Measurements from ENCODE around the gene COPZ1.

The COPZ1 gene

DNA sequence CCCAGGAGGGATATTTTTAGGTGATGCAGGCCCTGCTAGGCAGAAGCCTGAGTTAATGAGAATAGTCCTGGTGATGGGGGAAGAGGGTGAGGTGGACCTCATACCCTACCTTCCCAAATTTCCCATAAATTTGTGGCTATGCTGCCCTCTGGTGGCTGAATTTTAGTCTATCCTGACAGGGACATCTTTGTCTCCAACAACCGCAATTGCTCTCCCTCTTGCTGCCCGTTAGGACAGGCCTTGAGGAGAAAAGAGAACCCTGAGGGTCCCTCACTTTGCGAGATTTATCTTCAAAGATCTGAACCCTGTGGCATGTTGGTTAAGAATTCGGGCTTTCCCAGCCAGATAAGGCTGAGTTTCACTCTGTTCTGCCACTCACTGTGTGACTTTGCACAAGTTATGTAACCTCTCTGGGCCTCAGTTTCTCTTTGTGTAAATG lies 69.4 kb downstream of the COPZ1 start:
- DNase-seq (ENCODE audit: low read depth in 2 of 2) = no peak

DNA sequence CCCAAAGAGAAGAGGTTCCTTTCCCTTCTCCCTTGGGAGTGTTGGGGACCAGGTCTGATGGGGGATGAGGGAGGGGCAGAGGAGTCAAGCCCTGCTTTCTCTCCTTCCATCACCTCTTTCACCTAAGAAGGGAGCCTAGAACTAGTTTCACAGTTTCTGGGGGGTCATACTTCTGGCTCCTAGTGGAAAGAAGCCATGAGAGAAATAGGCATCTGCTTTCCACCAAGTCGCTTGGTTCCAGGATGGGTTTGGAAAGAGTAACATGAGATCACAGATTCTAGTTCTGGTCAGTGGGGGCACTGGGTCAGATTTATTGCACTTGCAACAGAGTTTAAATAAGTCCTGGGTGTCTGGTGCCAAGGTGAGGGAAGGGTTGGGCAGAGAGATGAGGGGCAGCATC lies 70.1 kb downstream of the COPZ1 start:
- no peak for DNase-seq (ENCODE audit: low read depth in 2 of 2)

DNA sequence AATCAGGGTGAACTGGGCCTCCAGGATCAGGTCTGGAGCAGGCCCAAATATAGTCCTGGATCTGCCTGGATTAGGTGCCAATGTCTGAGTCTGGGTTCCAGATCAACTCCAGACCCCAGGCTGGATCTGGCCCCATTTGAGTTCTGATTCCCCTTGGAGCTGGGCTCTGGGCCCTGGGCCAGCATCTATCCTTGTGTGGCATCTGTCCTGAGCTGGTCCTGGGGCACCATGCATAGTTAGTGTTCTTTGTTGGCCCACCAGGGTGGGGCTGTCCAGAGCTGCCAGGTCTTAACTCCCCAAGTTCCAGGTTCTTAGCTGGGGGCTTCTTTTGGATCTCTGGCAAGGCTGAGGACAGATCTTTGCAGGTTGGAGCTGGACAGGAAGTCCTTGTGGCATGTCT lies 70.6 kb downstream of the COPZ1 start:
- no peak for DNase-seq (ENCODE audit: low read depth in 2 of 2)

DNA sequence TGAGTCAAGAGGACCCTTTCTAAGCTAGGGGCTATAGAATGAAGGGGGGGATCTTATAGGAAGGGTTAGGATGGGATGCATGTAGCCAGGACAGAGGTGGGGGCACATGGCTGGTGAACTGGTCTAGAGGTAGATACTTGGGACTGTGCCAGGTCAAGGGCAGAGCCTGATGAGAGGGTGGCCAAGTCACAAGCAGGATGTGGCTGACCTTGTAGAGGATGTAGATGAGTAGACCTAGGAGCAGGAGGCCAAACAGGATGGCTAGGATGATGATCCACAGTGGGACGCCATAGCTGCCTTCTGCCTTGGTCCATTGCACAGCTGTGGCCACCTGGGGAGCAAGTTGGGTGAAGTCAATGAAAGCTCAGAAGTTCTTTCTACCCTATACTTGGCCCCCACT lies 72.2 kb downstream of the COPZ1 start:
- DNase-seq (ENCODE audit: low read depth in 2 of 2) = no peak

DNA sequence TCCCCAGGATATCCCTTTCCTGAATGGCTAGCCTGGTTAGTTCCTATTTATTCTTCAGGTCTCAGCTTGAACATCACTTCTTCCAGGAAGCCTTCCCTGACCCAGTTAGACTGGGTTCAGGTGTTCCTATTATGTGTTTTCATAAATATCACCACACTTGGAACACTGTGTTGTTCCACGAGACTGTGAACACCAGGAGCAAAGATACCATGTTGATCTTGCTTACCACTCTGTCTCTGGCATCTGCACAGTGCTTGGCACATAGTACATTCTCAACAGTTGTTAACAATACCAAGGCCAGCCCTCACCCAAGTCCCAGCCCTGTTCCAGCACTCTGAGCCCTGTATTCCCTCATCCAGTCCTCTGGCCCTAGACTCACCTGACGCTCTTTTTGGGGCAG lies 73.3 kb downstream of the COPZ1 start:
- no peak for DNase-seq (ENCODE audit: low read depth in 2 of 2)

- DNase-seq (ENCODE audit: low read depth in 2 of 2) = peak; percentile 67 to 71
Measured at GRCh38 chr12:54398995-54399793, 74.3 kb downstream of the COPZ1 start.

DNA sequence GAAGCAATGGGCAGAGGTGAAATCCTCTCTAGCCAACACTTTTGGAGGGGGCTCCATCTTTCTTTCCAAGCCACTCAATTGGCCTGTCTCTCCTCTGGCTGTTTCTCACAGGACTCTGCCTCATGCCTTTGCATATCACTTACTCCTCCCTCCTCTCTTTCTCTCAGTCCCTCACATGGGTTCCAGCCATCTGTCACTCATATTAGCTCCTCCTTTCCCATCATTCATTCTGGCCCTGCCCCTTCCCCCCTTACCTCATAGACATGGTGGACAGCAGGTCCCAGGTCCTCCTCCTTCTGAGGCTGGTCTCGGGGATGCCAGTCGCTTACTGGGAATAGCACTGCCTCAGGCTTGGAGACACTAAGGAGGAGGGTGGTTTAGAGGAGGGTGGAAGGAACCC lies 76.2 kb downstream of the COPZ1 start:
- no peak for DNase-seq (ENCODE audit: low read depth in 2 of 2)

Measured in activated CD8-positive, alpha-beta memory T cell treated with anti-CD3 and anti-CD28 coated beads for 4 hours (primary cell).